Measurements from ENCODE around the gene CACTIN. TPM values are rescaled to one million over a fixed set of nuclear protein-coding genes. Genes with fewer than 3 reads are reported as not detected.
"Not testable (repeated sequence)": the region's sequence is repeated elsewhere in the genome, so short reads cannot be mapped to it uniquely, and the experiment has no call there.

CACTIN gene
- total RNA-seq, 2 donors from 2014 or later, result 38.2 to 52.8 TPM

DNA sequence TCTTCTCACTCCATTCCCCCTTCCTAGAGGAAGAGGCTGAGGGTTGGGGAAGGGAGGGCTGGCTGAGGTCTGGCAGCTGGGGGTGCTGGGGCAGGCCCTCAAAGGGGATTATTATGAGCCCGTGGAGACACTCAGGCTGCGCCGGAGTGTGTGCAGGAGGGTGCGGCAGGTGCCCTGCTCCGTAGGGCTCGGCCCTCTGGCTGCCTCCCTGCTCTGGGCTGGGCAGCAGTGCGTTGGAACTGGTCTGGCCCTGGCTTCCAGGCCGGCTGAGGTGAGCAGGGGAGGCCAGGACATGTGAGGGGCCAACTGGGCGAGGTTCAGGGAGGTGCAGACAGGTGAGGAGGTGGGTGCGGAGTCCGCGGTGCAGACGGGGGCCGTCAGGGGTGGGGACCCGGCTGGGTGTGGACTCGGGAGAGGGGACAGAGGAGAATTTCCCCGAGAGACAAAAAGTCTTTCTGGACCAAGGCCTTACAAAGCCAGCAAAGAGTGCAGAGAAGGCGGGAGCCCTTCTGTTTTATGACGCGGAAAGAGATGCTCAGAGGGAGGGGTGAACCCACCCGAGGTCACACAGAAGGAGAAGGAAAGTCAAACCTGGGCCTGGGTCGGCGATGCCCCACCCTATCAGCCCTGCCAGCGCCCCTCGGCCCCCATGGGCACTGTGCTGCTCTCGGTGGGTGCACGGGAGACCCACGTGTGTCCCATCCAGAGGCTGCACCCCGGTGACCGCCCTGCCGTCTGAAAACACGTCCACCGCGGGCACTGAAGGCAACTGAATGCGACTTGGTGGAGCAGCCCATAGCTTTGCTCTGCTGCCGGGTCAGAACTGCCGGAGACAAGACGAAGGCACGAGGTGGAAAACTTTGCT is 42.7 kb upstream of the CACTIN start:
- Histone ChIP-seq H3K36me3 (no peaks in the 10 kb centered on the region), H3K4me1 (replicated peaks) (no peaks in the 10 kb centered on the region), H3K27me3 (replicated peaks; ENCODE audit: insufficient read depth) (no peaks in the 10 kb centered on the region), H3K27ac (peak overlapping the region; percentile 86 to 96), H3K9me3 (no peaks in the 10 kb centered on the region), H3K4me3 (no peak overlapping the region)
- TF ChIP-seq POLR2A (IDR thresholded peaks at IDR 0.05), result no peak
- TF ChIP-seq, protein P1, sequence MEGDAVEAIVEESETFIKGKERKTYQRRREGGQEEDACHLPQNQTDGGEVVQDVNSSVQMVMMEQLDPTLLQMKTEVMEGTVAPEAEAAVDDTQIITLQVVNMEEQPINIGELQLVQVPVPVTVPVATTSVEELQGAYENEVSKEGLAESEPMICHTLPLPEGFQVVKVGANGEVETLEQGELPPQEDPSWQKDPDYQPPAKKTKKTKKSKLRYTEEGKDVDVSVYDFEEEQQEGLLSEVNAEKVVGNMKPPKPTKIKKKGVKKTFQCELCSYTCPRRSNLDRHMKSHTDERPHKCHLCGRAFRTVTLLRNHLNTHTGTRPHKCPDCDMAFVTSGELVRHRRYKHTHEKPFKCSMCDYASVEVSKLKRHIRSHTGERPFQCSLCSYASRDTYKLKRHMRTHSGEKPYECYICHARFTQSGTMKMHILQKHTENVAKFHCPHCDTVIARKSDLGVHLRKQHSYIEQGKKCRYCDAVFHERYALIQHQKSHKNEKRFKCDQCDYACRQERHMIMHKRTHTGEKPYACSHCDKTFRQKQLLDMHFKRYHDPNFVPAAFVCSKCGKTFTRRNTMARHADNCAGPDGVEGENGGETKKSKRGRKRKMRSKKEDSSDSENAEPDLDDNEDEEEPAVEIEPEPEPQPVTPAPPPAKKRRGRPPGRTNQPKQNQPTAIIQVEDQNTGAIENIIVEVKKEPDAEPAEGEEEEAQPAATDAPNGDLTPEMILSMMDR (IDR thresholded peaks at IDR 0.05), result no peak
- no peak for TF ChIP-seq POLR2AphosphoS5 (IDR thresholded peaks at IDR 0.05)
- whole genome bisulfite sequencing, result 46% methylated on average over 39 of the region's 39 CpGs
- no peak for DNase-seq (ENCODE audit: low spot score)
- intact Hi-C loops (cut with DNase I), result loop anchor here (1.0 kb wide), 1 partner anchor 29 kb away; no protein-coding TSS in a partner anchor

DNA sequence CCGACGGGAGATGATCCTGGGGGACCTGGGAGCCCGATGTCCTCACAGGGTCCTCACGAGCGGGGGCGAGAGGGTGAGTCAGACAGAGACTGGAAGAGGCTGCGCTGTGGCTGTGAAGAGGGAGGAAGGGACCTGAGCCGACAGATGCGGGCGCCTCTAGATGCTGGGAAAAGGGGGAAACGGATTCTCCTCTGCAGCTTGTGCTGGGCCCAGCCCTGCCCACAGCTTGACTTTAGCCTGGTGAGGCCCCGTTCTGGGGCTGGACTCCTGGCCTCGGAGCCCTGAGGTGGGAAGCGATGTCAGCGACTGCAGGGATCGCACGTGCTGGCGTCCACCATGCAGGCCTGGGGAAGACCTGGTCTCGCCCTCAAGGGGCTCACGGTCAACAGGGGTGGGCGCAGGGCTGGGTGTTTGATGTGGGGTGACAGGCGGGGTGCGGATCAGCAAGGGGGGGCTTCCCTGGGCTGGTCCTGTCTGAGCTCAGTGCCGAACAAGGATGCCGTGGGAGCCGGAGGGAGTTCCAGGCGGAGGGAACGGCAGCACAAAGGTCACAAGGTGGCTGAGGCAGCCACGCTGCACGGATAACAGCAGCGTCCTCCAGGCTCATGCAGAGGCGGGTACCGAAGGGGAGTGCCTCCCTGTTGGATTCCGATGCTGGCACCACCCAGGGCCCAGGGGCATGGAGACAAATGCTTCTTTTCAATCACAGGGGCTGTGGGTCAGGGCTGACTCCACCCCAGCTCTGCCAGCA is 41.9 kb upstream of the CACTIN start:
- intact Hi-C loops (cut with DNase I), result loop anchor here (1.0 kb wide), 1 partner anchor 30 kb away; no protein-coding TSS in a partner anchor
- Histone ChIP-seq H3K4me1 (replicated peaks) (no peaks in the 10 kb centered on the region), H3K4me3 (no peak overlapping the region), H3K27me3 (replicated peaks; ENCODE audit: insufficient read depth) (no peaks in the 10 kb centered on the region), H3K27ac (peak overlapping the region; percentile 86 to 96), H3K36me3 (no peaks in the 10 kb centered on the region), H3K9me3 (no peaks in the 10 kb centered on the region)
- TF ChIP-seq POLR2AphosphoS5 (IDR thresholded peaks at IDR 0.05), result no peak
- TF ChIP-seq, protein P1 (IDR thresholded peaks at IDR 0.05), result no peak
- no peak for TF ChIP-seq POLR2A (IDR thresholded peaks at IDR 0.05)
- WGBS, result 53% methylated on average over 34 of the region's 34 CpGs
- DNase-seq (ENCODE audit: low spot score), result no peak

DNA sequence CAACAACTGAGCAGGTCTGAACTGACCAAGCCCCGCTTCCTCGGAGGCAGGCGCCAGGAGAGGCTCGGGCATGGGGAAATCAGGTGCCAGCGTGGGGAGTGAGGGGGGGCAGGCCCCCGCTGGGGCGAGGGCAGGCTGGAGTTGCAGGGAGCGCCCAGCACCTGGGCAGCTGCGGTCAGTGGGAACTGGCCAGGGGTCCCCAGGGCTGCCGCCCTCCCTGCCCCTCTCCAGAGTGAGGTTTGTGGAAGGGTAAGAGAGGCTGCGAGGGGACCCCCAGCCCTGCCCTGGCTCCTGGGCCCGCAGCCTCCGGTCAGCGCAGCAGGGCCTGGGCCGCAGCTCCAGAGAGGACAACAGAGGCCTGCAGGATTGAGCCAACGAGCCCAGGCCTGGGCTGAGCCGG is 41.2 kb upstream of the CACTIN start:
- Histone ChIP-seq H3K4me3 (no peak overlapping the region), H3K27ac (peak overlapping the region; percentile 86 to 96), H3K27me3 (replicated peaks; ENCODE audit: insufficient read depth) (no peaks in the 10 kb centered on the region), H3K36me3 (no peaks in the 10 kb centered on the region), H3K4me1 (replicated peaks) (no peaks in the 10 kb centered on the region), H3K9me3 (no peaks in the 10 kb centered on the region)
- no peak for DNase-seq (ENCODE audit: low spot score)
- no peak for TF ChIP-seq POLR2AphosphoS5 (IDR thresholded peaks at IDR 0.05)
- TF ChIP-seq, protein P1 (IDR thresholded peaks at IDR 0.05), result no peak
- TF ChIP-seq POLR2A (IDR thresholded peaks at IDR 0.05), result no peak
- intact Hi-C loops (cut with DNase I), result no loop called here
- 75% methylated on average over 17 of the region's 17 CpGs for WGBS

DNA sequence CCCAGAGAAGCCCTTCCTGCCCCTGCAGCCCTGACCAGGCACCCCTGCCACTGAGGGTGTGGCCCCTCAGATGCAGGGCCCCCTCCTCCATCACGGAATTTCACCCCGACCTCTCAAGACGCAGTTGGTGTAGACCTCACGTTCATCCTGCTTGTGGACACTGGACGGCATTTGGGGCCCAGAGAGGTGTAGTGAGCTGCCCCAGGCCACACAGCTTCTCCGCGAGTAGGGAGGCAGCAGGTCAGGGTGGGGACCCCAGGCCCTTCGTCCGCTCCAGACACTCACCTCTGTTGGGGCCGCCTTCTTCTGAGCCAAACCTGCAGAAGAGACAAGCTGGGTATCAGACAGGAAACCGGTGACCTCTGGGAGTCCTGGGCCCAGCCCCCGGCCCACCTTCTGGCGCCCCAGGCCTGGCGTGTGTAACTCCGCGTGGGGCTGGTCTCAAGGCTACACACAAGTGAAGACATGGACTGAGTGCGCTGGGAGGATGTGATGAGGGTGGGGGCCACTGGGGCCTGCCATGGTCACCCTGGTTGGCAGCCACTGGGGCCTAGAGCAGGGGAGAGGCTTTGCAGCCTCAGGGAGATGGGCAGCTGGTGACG is 40.5 kb upstream of the CACTIN start:
- H3K4me3 ChIP-seq, result no peak overlapping the region
- TF ChIP-seq, protein P1 (IDR thresholded peaks at IDR 0.05), result no peak
- TF ChIP-seq POLR2A (IDR thresholded peaks at IDR 0.05), result no peak
- no peak for TF ChIP-seq POLR2AphosphoS5 (IDR thresholded peaks at IDR 0.05)
- no peaks in the 10 kb centered on the region for H3K9me3 ChIP-seq
- DNase-seq (ENCODE audit: low spot score), result no peak
- H3K27ac ChIP-seq, result peak overlapping the region; percentile 86 to 96
- no peaks in the 10 kb centered on the region for H3K36me3 ChIP-seq
- intact Hi-C loops (cut with DNase I), result no loop called here
- no peaks in the 10 kb centered on the region for H3K27me3 ChIP-seq (replicated peaks; ENCODE audit: insufficient read depth)
- H3K4me1 ChIP-seq (replicated peaks), result no peaks in the 10 kb centered on the region
- WGBS, result 85% methylated on average over 18 of the region's 18 CpGs

DNA sequence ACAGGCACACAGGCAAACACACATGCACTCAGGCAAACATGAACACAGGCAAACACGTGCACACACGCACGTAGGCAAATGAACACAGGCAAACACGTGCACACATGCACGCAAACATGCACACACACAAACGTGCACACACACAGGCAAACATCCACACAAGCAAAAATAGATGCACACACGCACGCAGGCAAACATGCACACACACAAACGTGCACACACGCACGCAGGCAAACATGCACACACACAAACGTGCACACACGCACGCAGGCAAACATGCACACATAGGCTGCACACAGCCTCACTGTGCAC is 39.9 kb upstream of the CACTIN start:
- intact Hi-C loops (cut with DNase I), result loop anchor here (1.0 kb wide), 1 partner anchor 34 kb away; the partner anchor contains the start of gene PIP5K1C
- H3K9me3 ChIP-seq; H3K27ac ChIP-seq; H3K4me3 ChIP-seq; H3K27me3 ChIP-seq (replicated peaks; ENCODE audit: insufficient read depth); H3K4me1 ChIP-seq (replicated peaks); H3K36me3 ChIP-seq; DNase-seq (ENCODE audit: low spot score): not testable (repeated sequence)
- 85% methylated on average over 13 of the region's 14 CpGs for WGBS
